Heart left ventricle (tissue), 16 donors: ENCODE data around the gene RAB3GAP2. TPM values are rescaled to one million over a fixed set of nuclear protein-coding genes. Genes with fewer than 3 reads are reported as not detected.

Experiments
- ATAC-seq, 4 donors: fragments of 200-7000 bp; cut with Tn5 transposase; one replicate each; pipeline ENCODE4 v1.9.1; 2020 to 2022; ENCODE audit warnings: moderate library complexity in 4 of 4, mild to moderate bottlenecking in 3 of 4, moderate number of reproducible peaks in 1 of 4
- DNase-seq, 5 donors: peaks; one replicate each; pipeline ENCODE4 v3.0.0-alpha.2; 2020
- H3K27ac ChIP-seq, 12 donors: fragments of 200-600 bp; sonication (generic) in 4 of 12; one replicate each; pipeline versions ENCODE4 v1.5.0 to v1.8.0; 2016 to 2022; ENCODE audit warnings: mild to moderate bottlenecking in 2 of 12
- H3K27me3 ChIP-seq, 9 donors: fragments of 200-600 bp; sonication (generic) in 2 of 9; one replicate each; pipeline versions ENCODE4 v1.5.1 to v1.8.0; 2016 to 2022; ENCODE audit warnings: mild to moderate bottlenecking in 3 of 9
- H3K36me3 ChIP-seq, 9 donors: fragments of 200-600 bp; sonication (generic) in 2 of 9; one replicate each; pipeline versions ENCODE4 v1.5.0 to v1.8.0; 2018 to 2022; ENCODE audit warnings: mild to moderate bottlenecking in 2 of 9
- H3K4me1 ChIP-seq, 12 donors: fragments of 200-600 bp; sonication (generic) in 4 of 12; one replicate each; pipeline versions ENCODE4 v1.5.0 to v1.8.0; 2016 to 2022; ENCODE audit warnings: mild to moderate bottlenecking in 3 of 12
- H3K4me3 ChIP-seq, 12 donors: fragments of 200-600 bp; sonication (generic) in 4 of 12; one replicate each; pipeline versions ENCODE4 v1.5.0 to v1.8.0; 2017 to 2022; ENCODE audit warnings: mild to moderate bottlenecking in 9 of 12, moderate library complexity in 4 of 12
- H3K9me3 ChIP-seq, 12 donors: fragments of 200-600 bp; sonication (generic) in 4 of 12; one replicate each; pipeline versions ENCODE4 v1.5.0 to v1.8.0; 2016 to 2022; ENCODE audit warnings: mild to moderate bottlenecking in 1 of 12
- CTCF ChIP-seq, 12 donors: fragments of 200-600 bp; sonication (generic) in 4 of 12; IDR thresholded peaks; one replicate each; pipeline versions ENCODE4 v1.5.0 to v1.8.0; 2018 to 2022; ENCODE audit warnings: antibody characterized with exemption in 12 of 12, mild to moderate bottlenecking in 5 of 12
- POLR2A ChIP-seq, 2 donors: fragments of 450-650 bp; IDR thresholded peaks; one replicate each; pipeline ENCODE4 v1.6.1; 2017; ENCODE audit warnings: antibody characterized with exemption in 2 of 2, mild to moderate bottlenecking in 2 of 2, moderate library complexity in 2 of 2
- WGBS, 4 donors: extraction: QIAGEN DNeasy Blood & Tissue Kit in 2 of 4; methylation state at CpG; one replicate each; pipeline versions ENCODE4 v1.1.5 to v1.1.7; 2013 to 2018; 5-methylcytosine and 5-hydroxymethylcytosine counted together
- intact Hi-C, 10 donors: fragments of 100-400 bp; cut with DNase I; formaldehyde crosslinking; loops; one replicate each; pipeline versions ENCODE4 v1.11.1 to v1.14.2; 2022
- long read RNA-seq, 3 donors: library from polyadenylated mRNA; unstranded; transcript quantifications; one replicate each; pipeline ENCODE4 v2.0.0, GENCODE V29; 2020 to 2021
- polyA plus RNA-seq, 2 donors: library from polyadenylated mRNA; stranded (reverse); fragments of 200-250 nt; gene quantifications; one replicate each; pipeline ENCODE4 v1.2.3, GENCODE V29; 2013
- total RNA-seq, 9 donors: library from RNA; depleted of rRNA in 2 of 9; stranded (reverse); fragments of >200 nt in 2 of 9; fragmentation: NEBNext Ultra II Directional in 3 of 9; extraction: Animal tissue kit (Norgen Biotek cat#: 25700) in 3 of 9; gene quantifications; one replicate each; pipeline versions ENCODE4 v1.1.0 to v1.2.4, GENCODE V29; 2016 to 2023
- donor health status: ischemic (EF 13 %, LVEDD 7.1; RV severe dilation, severe dysfunction).
- donor health status: healthy with polysubstance abuse.
- donor health status: DM: no; HTN: yes; CAD: no.
- donor health status: DM: no; HTN: no; CAD: no.
- donor health status: ischemic (EF 25% LVEDD 6.9; RV normal size, moderate dysfunction).
- donor health status: ischemic (EF 25% LVEDD 5.7; RV mildly dilated, moderate dysfunction).
- donor health status: healthy.
- donor health status: DM: yes; HTN: yes; CAD: no.
- donor health status: ischemic (EF 35%, LVEDD 5.7; RV mildly dilated, moderate dysfunction).
- donor health status: nonischemic (EF 11% LVEDD 7.7; RV severe dilation, severe dysfunction).
- donor health status: DM: yes; HTN: yes; CAD: no.
- donor health status: PGD.
- donor health status: ischemic (EF 29% LVEDD 5.4; RV normal size, mild dysfunction).
- donor health status: nonischemic (EF 23%, LVEDD 6.1; RV moderate dilation, normal function).

Gene RAB3GAP2
- total RNA-seq (10 to 100 TPM; 13.8 to 39.3 (median 28.9) TPM), polyA plus RNA-seq (10 to 100 TPM in 1 of 2 donors, 1 to 10 TPM in 1; 6.5 to 11.7 TPM)
- long read RNA-seq, donor 1, full-length matches to known transcripts: 1 of 30 reads
- long read RNA-seq, donor 1, partial matches to known transcripts: 5 of 30 reads
- long read RNA-seq, donor 1, other reads (novel, unspliced or antisense): 24 of 30 reads
- long read RNA-seq, donor 2, partial matches to known transcripts: 8 of 33 reads
- long read RNA-seq, donor 2, other reads (novel, unspliced or antisense): 23 of 33 reads
- long read RNA-seq, donor 3, partial matches to known transcripts: 2 of 22 reads
- long read RNA-seq, donor 3, other reads (novel, unspliced or antisense): 20 of 22 reads

GRCh38 chr1:220272047-220272840 is at the start of gene RAB3GAP2:
RAB3GAP2 (minus strand) TSS chr1:220272453; CDS start chr1:220272337, 116 bp downstream.
- Histone ChIP-seq H3K36me3 (peaks cover 0 to 22% (median 4%) of the 10 kb centered on the region in 9 donors), H3K4me1 (peaks cover 0 to 40% (median 16%) of the 10 kb centered on the region in 12 donors), H3K9me3 (no peaks in the 10 kb centered on the region), H3K27me3 (peaks cover 0 to 1% (median 0%) of the 10 kb centered on the region in 9 donors), H3K27ac (peak within 1 kb of the TSS; percentile 66 to 93 (median 88)), H3K4me3 (peak within 1 kb of the TSS; percentile 65 to 97 (median 92))
- peak; percentile 96 to 98 (median 97) for DNase-seq
- intact Hi-C loops: loop anchor here in 2 of 10 donors (5.0 to 10.0 kb wide), 2 partner anchors 35 to 473 kb away; partner anchors contain the start of gene MTARC2 (in 1 of the 2)
- 0 to 2% (median 0%) methylated on average over 24 to 49 of the region's 49 CpGs for WGBS, 4 donors
- ATAC-seq: peak; percentile 95 to 99 (median 99)
- TF ChIP-seq POLR2A (IDR thresholded peaks at IDR 0.05) (peak in 1 of 2 donors; percentile 63), CTCF (IDR thresholded peaks at IDR 0.05) (peak in 1 of 12 donors; percentile 1)

- H3K27me3 ChIP-seq: no peaks in the 10 kb centered on the region
- intact Hi-C loops: loop anchor here in 1 of 10 donors (10.0 kb wide), 1 partner anchor 63 kb away; no protein-coding TSS in a partner anchor
- TF ChIP-seq CTCF (IDR thresholded peaks at IDR 0.05): no peak
- TF ChIP-seq POLR2A (IDR thresholded peaks at IDR 0.05): no peak
- H3K27ac ChIP-seq: no peak overlapping the region
- DNase-seq: no peak
- H3K4me3 ChIP-seq: no peak overlapping the region
- no peak for ATAC-seq
- no peaks in the 10 kb centered on the region for H3K36me3 ChIP-seq
- peaks cover 0 to 15% (median 0%) of the 10 kb centered on the region in 12 donors for H3K4me1 ChIP-seq
- no peaks in the 10 kb centered on the region for H3K9me3 ChIP-seq
- WGBS, 4 donors: 92 to 98% (median 93%) methylated on average over 3 to 6 of the region's 6 CpGs
Measured at GRCh38 chr1:220321758-220322157, 49.5 kb upstream of the RAB3GAP2 start.

- H3K9me3 ChIP-seq: no peaks in the 10 kb centered on the region
- H3K36me3 ChIP-seq: no peaks in the 10 kb centered on the region
- no peaks in the 10 kb centered on the region for H3K27me3 ChIP-seq
- TF ChIP-seq POLR2A (IDR thresholded peaks at IDR 0.05): no peak
- TF ChIP-seq CTCF (IDR thresholded peaks at IDR 0.05): no peak
- peaks cover 0 to 21% (median 0%) of the 10 kb centered on the region in 12 donors for H3K4me1 ChIP-seq
- no peak overlapping the region for H3K4me3 ChIP-seq
- no peak overlapping the region for H3K27ac ChIP-seq
- no peak for DNase-seq
- intact Hi-C loops: loop anchor here in 1 of 10 donors (10.0 kb wide), 1 partner anchor 64 kb away; no protein-coding TSS in a partner anchor
- no peak for ATAC-seq
- WGBS, 4 donors: 67 to 94% (median 87%) methylated on average over 2 of the region's 2 CpGs
Measured at GRCh38 chr1:220320709-220321108, 48.5 kb upstream of the RAB3GAP2 start.
